GM12878 (cell line): ENCODE results near the gene SFI1. TPM values are rescaled to one million over a fixed set of nuclear protein-coding genes. Genes with fewer than 3 reads are reported as not detected.

Source experiments
- ATAC-seq: fragments of 200-7000 bp; cut with Tn5 transposase; 3 replicates; pipeline ENCODE4 v1.9.1; 2020; ENCODE audit warnings: mild to moderate bottlenecking, moderate library complexity
- BruUV-seq: library from RNA; stranded (reverse); fragments of 400-500 nt; replicated peaks from 2 replicates; lab custom pipeline; 2021; lab: Mats Ljungman, UMichigan
- CTCF ChIA-PET: fragments of 300-600 bp; sonication (Branson Sonifier 250); formaldehyde crosslinking; extraction: SDS; loops from one replicate; lab custom pipeline; 2021; ENCODE audit warnings: inconsistent platforms; lab: Yijun Ruan, JAX
- POLR2A ChIA-PET: fragments of 350-600 bp; formaldehyde crosslinking; extraction: SDS; loops from one replicate; lab custom pipeline; 2021; ENCODE audit warnings: inconsistent platforms; lab: Charles Lee
- RAD21 ChIA-PET: fragments of 300-600 bp; sonication (Branson Sonifier 250); formaldehyde crosslinking; loops from one replicate; lab custom pipeline; 2023; ENCODE audit warnings: antibody characterized with exemption; ENCODE audit not compliant: unreplicated experiment; lab: Charles Lee
- SMC1A ChIA-PET: fragments of 300-600 bp; sonication (Branson Sonifier 250); formaldehyde crosslinking; loops from one replicate; lab custom pipeline; 2023; ENCODE audit not compliant: unreplicated experiment, uncharacterized antibody; lab: Charles Lee
- DNase-seq: peaks from one replicate; pipeline ENCODE4 v3.0.0-alpha.2; 2011; ENCODE audit warnings: low read depth, low spot score
- FAIRE-seq: peaks from 3 replicates; lab custom pipeline; 2011; peaks lifted over from hg19 to GRCh38; lab: Jason Lieb, UNC
- H2AFZ ChIP-seq: 2 replicates; pipeline ENCODE4 v1.6.0; 2011; ENCODE audit warnings: low read depth, low read length, control low read depth; ENCODE audit not compliant: control insufficient read depth
- H3K27ac ChIP-seq: 2 replicates; pipeline ENCODE4 v1.5.1; 2011; ENCODE audit warnings: control low read depth; ENCODE audit not compliant: control insufficient read depth, insufficient read depth
- H3K27me3 ChIP-seq, 2 experiments: replicated peaks in 1 of 2; 2 replicates each; pipeline versions ENCODE4 v1.6.0 to v1.6.1; 2011; ENCODE audit warnings: low read length in 1 of 2; ENCODE audit not compliant: control insufficient read depth in 2 of 2, insufficient read depth in 2 of 2
- H3K36me3 ChIP-seq, 2 experiments: 2 replicates each; pipeline ENCODE4 v1.5.1; 2011; ENCODE audit warnings: low read length in 1 of 2; ENCODE audit not compliant: control insufficient read depth in 2 of 2, insufficient read depth in 2 of 2
- H3K4me1 ChIP-seq: 2 replicates; pipeline ENCODE4 v1.6.1; 2011; ENCODE audit warnings: mild to moderate bottlenecking, low read length, moderate library complexity, mixed read lengths; ENCODE audit not compliant: control insufficient read depth, insufficient read depth
- H3K4me2 ChIP-seq: 2 replicates; pipeline ENCODE4 v1.6.0; 2011; ENCODE audit warnings: control low read depth; ENCODE audit not compliant: control insufficient read depth, insufficient read depth
- H3K4me3 ChIP-seq: fragments of 200-600 bp; sonication (generic); 2 replicates; pipeline ENCODE4 v1.5.1; 2016
- H3K79me2 ChIP-seq: 2 replicates; pipeline ENCODE4 v1.6.0; 2011; ENCODE audit warnings: low read length; ENCODE audit not compliant: control insufficient read depth, insufficient read depth
- H3K9ac ChIP-seq: 2 replicates; pipeline ENCODE4 v1.8.0; 2011; ENCODE audit warnings: low read length, control low read depth, mixed read lengths; ENCODE audit not compliant: control insufficient read depth, insufficient read depth
- H3K9me3 ChIP-seq: replicated peaks from 3 replicates; pipeline ENCODE4 v1.5.1; 2011; ENCODE audit warnings: mild to moderate bottlenecking, low read length; ENCODE audit not compliant: control insufficient read depth, insufficient read depth
- H4K20me1 ChIP-seq: 2 replicates; pipeline ENCODE4 v1.6.0; 2011; ENCODE audit not compliant: control insufficient read depth, insufficient read depth
- SPI1 ChIP-seq: IDR thresholded peaks from 2 replicates; pipeline ENCODE4 v1.6.1; 2011; ENCODE audit warnings: low read depth, mild to moderate bottlenecking, low read length, moderate library complexity, borderline replicate concordance; ENCODE audit not compliant: insufficient read depth
- TCF12 ChIP-seq: IDR thresholded peaks from 2 replicates; pipeline ENCODE4 v1.6.1; 2011; ENCODE audit warnings: low read depth, mild to moderate bottlenecking, low read length
- ZBTB40 ChIP-seq: fragments of 450-650 bp; IDR thresholded peaks from 2 replicates; pipeline ENCODE4 v1.6.1; 2016; ENCODE audit warnings: mild to moderate bottlenecking, moderate library complexity, borderline replicate concordance
- ZNF274 ChIP-seq: IDR thresholded peaks from one replicate; pipeline ENCODE4 v1.8.0; 2011; ENCODE audit not compliant: insufficient read length, insufficient read depth
- WGBS: methylation state at CpG from one replicate; pipeline ENCODE4 v1.1.6; 2016; ENCODE audit warnings: low lambda C conversion rate; ENCODE audit not compliant: insufficient replicate concordance, insufficient coverage; ENCODE audit errors: missing lambda C conversion rate; 5-methylcytosine and 5-hydroxymethylcytosine counted together
- in situ Hi-C: fragments of 300-500 bp; cut with MboI; formaldehyde crosslinking; loops from 9 replicates; pipeline ENCODE4 v1.14.3; 2018; ENCODE audit warnings: mixed read lengths
- intact Hi-C: fragments of 100-400 bp; cut with micrococcal nuclease; formaldehyde crosslinking; loops from one replicate; pipeline ENCODE4 v1.14.2; 2022; ENCODE audit not compliant: unreplicated experiment
- polyA plus RNA-seq, 11 experiments: library from polyadenylated mRNA; depleted of rRNA in 4 of 11; unstranded in 6 of 11; stranded (reverse) in 5 of 11; fragments of >200 nt; fragmentation: Nextera tagmentation in 4 of 11; fragmentation: Illumina TruSeq in 1 of 11; extraction: Ambion mirVana in 4 of 11; extraction: Trizol in 1 of 11; gene quantifications; 1 replicate in 1 of 11; 2 replicates in 10 of 11; pipeline versions ENCODE4 v1.2.1 to v1.2.3, GENCODE V29; 2011 to 2016; ENCODE audit warnings: inconsistent platforms in 2 of 11, missing spikeins in 2 of 11, low read depth in 1 of 11
- total RNA-seq, 4 experiments: library from RNA; depleted of rRNA in 3 of 4; stranded (reverse); fragments of >200 nt in 3 of 4; fragmentation: Illumina TruSeq in 1 of 4; extraction: Trizol in 1 of 4; gene quantifications; 2 replicates each; pipeline versions ENCODE4 v1.2.1 to v1.2.3, GENCODE V29; 2013 to 2021

Gene SFI1
- total and polyA plus RNA-seq, 10 of the 15 experiments (the other 5 are each of a cell fraction or from before 2014, with no cell fraction given) = 6.3 to 70.1 (median 30.4) TPM

DNA sequence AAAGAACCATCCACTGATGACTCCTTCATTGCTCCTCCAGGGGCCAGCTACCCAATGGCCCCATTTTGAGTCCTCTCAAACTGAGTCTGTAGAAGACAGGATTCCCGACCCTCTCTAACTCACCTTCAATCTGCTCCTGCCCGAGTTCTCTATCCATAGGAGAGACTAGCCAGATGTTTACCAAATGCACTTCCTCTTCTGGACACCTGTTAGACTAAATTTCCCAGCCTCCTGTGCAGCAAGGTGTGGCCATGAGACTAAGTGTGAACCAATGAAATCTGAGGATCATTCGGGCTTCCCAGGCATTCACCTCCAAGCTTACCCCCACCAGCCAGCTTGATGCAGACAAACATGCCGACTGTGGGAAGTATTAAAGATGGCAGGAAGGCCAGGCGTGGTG, 158.1 kb downstream of the SFI1 start:
- no peak overlapping the region for H3K9ac ChIP-seq
- TF ChIP-seq ZNF274 = no peak
- peak; percentile 17; the same call in 1 of the 2 replicates for TF ChIP-seq TCF12
- TF ChIP-seq SPI1 = peak; percentile 72; the same call in 1 of the 2 replicates
- TF ChIP-seq ZBTB40 = no peak
- ChIA-PET RAD21 (interaction anchor here (0.6 to 3.4 kb wide), 4 partner anchors 7 to 230 kb away, joined by 3 to 37 read pairs (median 8); partner anchors contain the start of gene PISD), SMC1A (interaction anchor here (1.1 to 1.9 kb wide), 3 partner anchors 11 to 98 kb away, joined by 3 to 20 read pairs (median 4); no protein-coding TSS in a partner anchor), POLR2A (interaction anchor here (0.6 to 3.2 kb wide), 4 partner anchors 13 to 24 kb away, joined by 3 to 26 read pairs (median 5); no protein-coding TSS in a partner anchor), CTCF (interaction anchor here (2.7 to 3.3 kb wide), 3 partner anchors 11 to 20 kb away, joined by 8 to 11 read pairs (median 9); no protein-coding TSS in a partner anchor)
- H3K4me1 ChIP-seq = peaks cover 39% of the 10 kb centered on the region
- ATAC-seq (no peak), DNase-seq (no peak), FAIRE-seq (no peak)
- in situ Hi-C loops = no loop called here
- H3K27me3 ChIP-seq = no peaks in the 10 kb centered on the region
- H3K36me3 ChIP-seq = no peaks in the 10 kb centered on the region
- no peaks in the 10 kb centered on the region; the same call in 1 of the 2 replicates for H4K20me1 ChIP-seq
- 0 out of 2 replicates have a peak overlapping the region, but pooled peaks have one; percentile 38 for H3K4me3 ChIP-seq
- intact Hi-C loops = no loop called here
- BruUV-seq = no TSS peak
- peak overlapping the region; percentile 85; the same call in 1 of the 2 replicates for H3K27ac ChIP-seq
- H3K79me2 ChIP-seq = peaks cover 70% of the 10 kb centered on the region
- H3K9me3 ChIP-seq = no peaks in the 10 kb centered on the region
- H2AFZ ChIP-seq = no peak overlapping the region
- peak overlapping the region; percentile 7; the same call in 1 of the 2 replicates for H3K4me2 ChIP-seq
- WGBS = 79% methylated on average over 5 of the region's 5 CpGs
